SK-N-SH (cell line): ENCODE measurements around the gene OR52E8. TPM values are rescaled to one million over a fixed set of nuclear protein-coding genes. Genes with fewer than 3 reads are reported as not detected.

ENCODE experiments used
- CTCF ChIA-PET: fragments of 300-600, 350-600 bp; formaldehyde crosslinking; extraction: SDS; loops from one replicate; lab custom pipeline; 2021; lab: Yijun Ruan, JAX
- POLR2A ChIA-PET: fragments of 350-600 bp; sonication (Branson Sonifier 250); formaldehyde crosslinking; extraction: SDS; loops from one replicate; lab custom pipeline; 2020; ENCODE audit warnings: antibody characterized with exemption, inconsistent platforms; lab: Yijun Ruan, JAX
- DNase-seq: peaks from one replicate; pipeline ENCODE4 v3.0.0; 2012
- H2AFZ ChIP-seq: fragments of 200-600 bp; sonication (generic); 2 replicates; pipeline ENCODE4 v1.8.1; 2016; ENCODE audit warnings: antibody characterized with exemption, mild to moderate bottlenecking, low read depth
- H3F3A ChIP-seq: fragments of 200-600 bp; sonication (generic); replicated peaks from 2 replicates; pipeline ENCODE3; 2016; ENCODE audit warnings: antibody characterized with exemption, mild to moderate bottlenecking; ENCODE audit not compliant: insufficient read depth
- H3K27ac ChIP-seq, 2 experiments: fragments of 200-500 bp in 1 of 2; fragments of 200-600 bp in 1 of 2; sonication (Bioruptor generic) in 1 of 2; sonication (generic), shearing (Covaris generic) in 1 of 2; 2 replicates each; pipeline versions ENCODE4 v1.5.1 to v1.6.1; 2014 to 2016; ENCODE audit warnings: low read depth in 2 of 2, inconsistent platforms in 1 of 2, low read length in 1 of 2, mild to moderate bottlenecking in 1 of 2, mixed read lengths in 1 of 2
- H3K27me3 ChIP-seq: fragments of 200-600 bp; sonication (generic), shearing (Covaris generic); 2 replicates; pipeline ENCODE4 v1.6.1; 2016; ENCODE audit warnings: mixed run types; ENCODE audit not compliant: insufficient read depth
- H3K36me3 ChIP-seq, 2 experiments: fragments of 200-500 bp in 1 of 2; fragments of 200-600 bp in 1 of 2; sonication (Bioruptor generic) in 1 of 2; sonication (generic) in 1 of 2; replicated peaks in 1 of 2; 2 replicates each; pipeline versions ENCODE3 to v1.5.1; 2014 to 2016; ENCODE audit warnings: low read length in 1 of 2, mild to moderate bottlenecking in 1 of 2; ENCODE audit not compliant: insufficient read depth in 2 of 2, control insufficient read depth in 1 of 2
- H3K4me1 ChIP-seq, 2 experiments: fragments of 200-500 bp in 1 of 2; fragments of 200-600 bp in 1 of 2; sonication (Bioruptor generic) in 1 of 2; sonication (generic), shearing (Covaris generic) in 1 of 2; 2 replicates each; pipeline versions ENCODE4 v1.5.1 to v1.6.1; 2014 to 2016; ENCODE audit warnings: low read depth in 1 of 2, low read length in 1 of 2, mixed run types in 1 of 2; ENCODE audit not compliant: insufficient read depth in 2 of 2, control insufficient read depth in 1 of 2
- H3K4me2 ChIP-seq: fragments of 200-600 bp; sonication (generic), shearing (Covaris generic); 2 replicates; pipeline ENCODE4 v1.6.1; 2017; ENCODE audit warnings: mixed run types
- H3K4me3 ChIP-seq, 2 experiments: fragments of 200-500 bp in 1 of 2; fragments of 200-600 bp in 1 of 2; sonication (Bioruptor generic) in 1 of 2; sonication (generic), shearing (Covaris generic) in 1 of 2; 2 replicates each; pipeline versions ENCODE4 v1.5.1 to v1.8.1; 2014 to 2016; ENCODE audit warnings: low read depth in 2 of 2, inconsistent platforms in 1 of 2, low read length in 1 of 2, mild to moderate bottlenecking in 1 of 2, mixed read lengths in 1 of 2, moderate library complexity in 1 of 2
- H3K79me2 ChIP-seq: fragments of 200-600 bp; sonication (generic); 2 replicates; pipeline ENCODE4 v1.8.1; 2017; ENCODE audit warnings: mild to moderate bottlenecking; ENCODE audit not compliant: insufficient read depth
- H3K9ac ChIP-seq: fragments of 200-600 bp; sonication (generic); 2 replicates; pipeline ENCODE4 v1.6.1; 2017; ENCODE audit warnings: mixed run types
- H3K9me2 ChIP-seq: fragments of 200-600 bp; sonication (generic); 2 replicates; pipeline ENCODE4 v1.6.1; 2017; ENCODE audit warnings: mixed run types
- H3K9me3 ChIP-seq: fragments of 200-600 bp; sonication (generic); 2 replicates; pipeline ENCODE4 v1.6.1; 2017; ENCODE audit warnings: mixed run types, mild to moderate bottlenecking, moderate library complexity
- H4K20me1 ChIP-seq: fragments of 200-600 bp; sonication (generic); 2 replicates; pipeline ENCODE4 v1.6.1; 2017; ENCODE audit warnings: mild to moderate bottlenecking, mixed run types; ENCODE audit not compliant: insufficient read depth
- CTCF ChIP-seq: fragments of 200-600 bp; sonication (generic); IDR thresholded peaks from 2 replicates; pipeline ENCODE4 v1.6.1; 2017; ENCODE audit warnings: antibody characterized with exemption, mild to moderate bottlenecking, moderate library complexity
- ELF1 ChIP-seq: IDR thresholded peaks from 2 replicates; pipeline ENCODE4 v1.4.0; 2012
- EZH2phosphoT487 ChIP-seq: fragments of 200-600 bp; sonication (generic); IDR thresholded peaks from 2 replicates; pipeline ENCODE4 v1.6.1; 2017; ENCODE audit warnings: low read depth, mixed run types, mild to moderate bottlenecking, antibody characterized with exemption, moderate library complexity, borderline replicate concordance
- FOXJ3 ChIP-seq: sonication (generic); formaldehyde crosslinking; IDR thresholded peaks from 2 replicates; pipeline ENCODE4 v1.5.1; 2020; ENCODE audit warnings: mild to moderate bottlenecking, missing genetic modification reagents
- FOXM1 ChIP-seq: IDR thresholded peaks from 2 replicates; pipeline ENCODE4 v1.4.0; 2012; ENCODE audit warnings: low read depth, mild to moderate bottlenecking
- GATA2 ChIP-seq: sonication (generic); formaldehyde crosslinking; IDR thresholded peaks from 2 replicates; pipeline ENCODE4 v1.5.0; 2020; ENCODE audit warnings: mild to moderate bottlenecking, missing genetic modification reagents
- JUND ChIP-seq: IDR thresholded peaks from 2 replicates; pipeline ENCODE4 v1.4.0; 2012
- MAX ChIP-seq: IDR thresholded peaks from 2 replicates; pipeline ENCODE4 v1.4.0; 2012; ENCODE audit warnings: low read depth
- MXI1 ChIP-seq: IDR thresholded peaks from 2 replicates; pipeline ENCODE4 v1.6.1; 2012; ENCODE audit warnings: mild to moderate bottlenecking, low read depth, low read length, improper control_type of control experiment
- NFIC ChIP-seq: IDR thresholded peaks from 2 replicates; pipeline ENCODE4 v1.4.0; 2012; ENCODE audit warnings: borderline replicate concordance
- PBX3 ChIP-seq: IDR thresholded peaks from 2 replicates; pipeline ENCODE4; 2012
- RAD21 ChIP-seq: IDR thresholded peaks from 2 replicates; pipeline ENCODE4 v1.6.1; 2012; ENCODE audit warnings: mild to moderate bottlenecking, low read length
- RCOR1 ChIP-seq: fragments of 150-350 bp; IDR thresholded peaks from 2 replicates; pipeline ENCODE4 v1.6.1; 2017; ENCODE audit warnings: antibody characterized with exemption, low read length
- REST ChIP-seq: IDR thresholded peaks from 2 replicates; pipeline ENCODE4 v1.6.1; 2012; ENCODE audit warnings: mild to moderate bottlenecking, low read depth, low read length, moderate library complexity
- SIN3A ChIP-seq: IDR thresholded peaks from 2 replicates; pipeline ENCODE4 v1.6.1; 2012; ENCODE audit warnings: low read depth, mild to moderate bottlenecking, low read length, moderate library complexity, borderline replicate concordance
- TAF1 ChIP-seq: IDR thresholded peaks from 2 replicates; pipeline ENCODE4 v1.6.1; 2012; ENCODE audit warnings: low read depth, mild to moderate bottlenecking, low read length, moderate library complexity, borderline replicate concordance
- USF1 ChIP-seq: IDR thresholded peaks from 2 replicates; pipeline ENCODE4 v1.4.0; 2012; ENCODE audit warnings: low read depth, borderline replicate concordance
- YY1 ChIP-seq: IDR thresholded peaks from 2 replicates; pipeline ENCODE4 v1.4.0; 2012; ENCODE audit warnings: low read depth, mild to moderate bottlenecking
- WGBS: methylation state at CpG from one replicate; pipeline ENCODE4 v1.1.6; 2017; ENCODE audit warnings: low lambda C conversion rate; 5-methylcytosine and 5-hydroxymethylcytosine counted together
- polyA plus RNA-seq, 3 experiments: library from polyadenylated mRNA; depleted of rRNA; stranded (reverse); fragments of >200 nt; gene quantifications; 2 replicates each; pipeline ENCODE4 v1.2.3, GENCODE V29; 2012

The OR52E8 gene
- polyA plus RNA-seq, 1 of the 3 experiments (the other 2 are of a cell fraction) = not detected

GRCh38 chr11:5880329-5880728 is 22.8 kb upstream of the OR52E8 start, which contains the start of gene OR52E4 (continued):
- TF ChIP-seq USF1 (no peak), FOXJ3 (no peak), EZH2phosphoT487 (no peak), GATA2 (CRISPR knock-in tag) (no peak), REST (no peak)

GRCh38 chr11:5878564-5878963 is 21.1 kb upstream of the OR52E8 start:
- POLR2A ChIA-PET = no interaction called here

More at GRCh38 chr11:5878564-5878963, 21.1 kb upstream of the OR52E8 start:
- Histone ChIP-seq H2AFZ (no peak overlapping the region), H3K4me1 (no peaks in the 10 kb centered on the region), H3K9me3 (no peaks in the 10 kb centered on the region), H3K9me2 (no peaks in the 10 kb centered on the region), H3K4me3 (no peak overlapping the region), H3K9ac (no peak overlapping the region), H3K27ac (no peak overlapping the region), H3K4me2 (no peak overlapping the region), H3F3A (no peaks in the 10 kb centered on the region), H4K20me1 (no peaks in the 10 kb centered on the region), H3K36me3 (no peaks in the 10 kb centered on the region), H3K27me3 (no peaks in the 10 kb centered on the region; the same call in 1 of the 2 replicates), H3K79me2 (no peaks in the 10 kb centered on the region)
- no peak for DNase-seq
- no peak for TF ChIP-seq YY1
- TF ChIP-seq TAF1 = no peak
- TF ChIP-seq JUND = no peak
- TF ChIP-seq FOXM1 = no peak
- TF ChIP-seq PBX3 = no peak
- no peak for TF ChIP-seq MXI1
- no peak for TF ChIP-seq CTCF
- TF ChIP-seq SIN3A = no peak
- no peak for TF ChIP-seq ELF1
- TF ChIP-seq MAX = no peak
- no peak for TF ChIP-seq NFIC
- TF ChIP-seq RAD21 = no peak
- TF ChIP-seq FOXJ3 = no peak
- TF ChIP-seq RCOR1 = no peak
- CTCF ChIA-PET = no interaction called here
- WGBS = 0% methylated on average over 2 of the region's 2 CpGs
